IMR-90 (cell line): ENCODE measurements around the gene CHD6. TPM values are rescaled to one million over a fixed set of nuclear protein-coding genes. Genes with fewer than 3 reads are reported as not detected.

Source experiments
- ATAC-seq: fragments of 200-7000 bp; cut with Tn5 transposase; 2 replicates; pipeline ENCODE4 v1.9.1; 2020; ENCODE audit warnings: low read depth, mild to moderate bottlenecking, moderate library complexity
- BruUV-seq: library from RNA; stranded (reverse); fragments of 400-500 nt; replicated peaks from 2 replicates; lab custom pipeline; 2021; lab: Mats Ljungman, UMichigan
- CTCF ChIA-PET: fragments of 300-600 bp; formaldehyde crosslinking; extraction: SDS; loops from one replicate; lab custom pipeline; 2021; ENCODE audit warnings: antibody characterized with exemption; lab: Yijun Ruan, JAX
- POLR2A ChIA-PET: fragments of 300-600 bp; sonication (Branson Sonifier 250); formaldehyde crosslinking; loops from one replicate; lab custom pipeline; 2022; ENCODE audit warnings: antibody characterized with exemption; ENCODE audit not compliant: unreplicated experiment; lab: Charles Lee
- DNase-seq: peaks from one replicate; pipeline ENCODE4 v3.0.0; 2013
- H2AFZ ChIP-seq: replicated peaks from 2 replicates; pipeline ENCODE3; 2013; ENCODE audit warnings: low read length, mild to moderate bottlenecking; ENCODE audit not compliant: poor library complexity
- H2AK5ac ChIP-seq: 2 replicates; pipeline ENCODE4 v1.6.1; 2013; ENCODE audit warnings: low read depth, low read length, inconsistent platforms
- H2AK9ac ChIP-seq: replicated peaks from 2 replicates; pipeline ENCODE3; 2013; ENCODE audit warnings: mild to moderate bottlenecking, low read depth, low read length, moderate library complexity; ENCODE audit not compliant: poor library complexity
- H2BK120ac ChIP-seq: 2 replicates; pipeline ENCODE4 v1.6.1; 2013; ENCODE audit warnings: low read depth, low read length, inconsistent platforms
- H2BK15ac ChIP-seq: 3 replicates; pipeline ENCODE4 v1.6.1; 2013; ENCODE audit warnings: low read depth, low read length, inconsistent platforms
- H2BK20ac ChIP-seq: 2 replicates; pipeline ENCODE4 v1.6.1; 2013; ENCODE audit warnings: low read depth, mild to moderate bottlenecking, inconsistent platforms, low read length, moderate library complexity
- H2BK5ac ChIP-seq: 2 replicates; pipeline ENCODE4 v1.6.1; 2013; ENCODE audit warnings: mild to moderate bottlenecking, low read depth, low read length, inconsistent platforms; ENCODE audit not compliant: poor library complexity, severe bottlenecking
- H3K14ac ChIP-seq: replicated peaks from 2 replicates; pipeline ENCODE4 v1.6.1; 2013; ENCODE audit warnings: low read depth, low read length, inconsistent platforms
- H3K18ac ChIP-seq: 2 replicates; pipeline ENCODE4 v1.6.1; 2013; ENCODE audit warnings: low read depth, low read length, control low read depth
- H3K23ac ChIP-seq: 2 replicates; pipeline ENCODE4 v1.6.1; 2013; ENCODE audit warnings: low read depth, low read length, inconsistent platforms
- H3K27ac ChIP-seq: 2 replicates; pipeline ENCODE4 v1.5.1; 2013; ENCODE audit warnings: mild to moderate bottlenecking, control low read depth, low read length; ENCODE audit not compliant: insufficient read depth
- H3K27me3 ChIP-seq: 2 replicates; pipeline ENCODE4 v1.6.1; 2013; ENCODE audit warnings: low read length; ENCODE audit not compliant: control insufficient read depth, insufficient read depth
- H3K36me3 ChIP-seq: 2 replicates; pipeline ENCODE4 v1.6.1; 2013; ENCODE audit warnings: low read length, mixed read lengths; ENCODE audit not compliant: control insufficient read depth, insufficient read depth
- H3K4ac ChIP-seq: 2 replicates; pipeline ENCODE4 v1.6.1; 2013; ENCODE audit warnings: low read depth, low read length, inconsistent platforms
- H3K4me1 ChIP-seq: 2 replicates; pipeline ENCODE4 v1.6.1; 2013; ENCODE audit warnings: low read length, mixed read lengths; ENCODE audit not compliant: control insufficient read depth, insufficient read depth
- H3K4me2 ChIP-seq: 2 replicates; pipeline ENCODE4 v1.6.1; 2013; ENCODE audit warnings: low read depth, mild to moderate bottlenecking, control low read depth, low read length, moderate library complexity
- H3K4me3 ChIP-seq: 2 replicates; pipeline ENCODE4 v1.5.1; 2013; ENCODE audit warnings: low read depth, mild to moderate bottlenecking, control low read depth, low read length, moderate library complexity; ENCODE audit not compliant: insufficient read depth
- H3K56ac ChIP-seq: 2 replicates; pipeline ENCODE4 v1.6.1; 2013; ENCODE audit warnings: low read length, inconsistent platforms; ENCODE audit not compliant: insufficient read depth; ENCODE audit errors: extremely low read depth
- H3K79me1 ChIP-seq, 2 experiments: 2 replicates each; pipeline ENCODE4 v1.6.1; 2013; ENCODE audit warnings: low read length in 2 of 2, inconsistent platforms in 1 of 2, low read depth in 1 of 2
- H3K9ac ChIP-seq: 2 replicates; pipeline ENCODE4 v1.6.1; 2013; ENCODE audit warnings: low read depth, low read length, control low read depth
- H3K9me1 ChIP-seq: 2 replicates; pipeline ENCODE4 v1.6.1; 2013; ENCODE audit warnings: low read length, inconsistent platforms; ENCODE audit not compliant: insufficient read depth
- H3K9me3 ChIP-seq: 2 replicates; pipeline ENCODE4 v1.6.1; 2013; ENCODE audit warnings: low read length; ENCODE audit not compliant: control insufficient read depth, insufficient read depth
- H4K20me1 ChIP-seq: 2 replicates; pipeline ENCODE4 v1.6.1; 2013; ENCODE audit warnings: low read length, inconsistent platforms; ENCODE audit not compliant: insufficient read depth
- H4K5ac ChIP-seq: 2 replicates; pipeline ENCODE4 v1.6.1; 2013; ENCODE audit warnings: mild to moderate bottlenecking, low read depth, low read length, control low read depth
- H4K8ac ChIP-seq, 2 experiments: 2 replicates each; pipeline ENCODE4 v1.6.1; 2013; ENCODE audit warnings: low read depth in 2 of 2, low read length in 2 of 2, control low read depth in 1 of 2, inconsistent platforms in 1 of 2
- H4K91ac ChIP-seq: 2 replicates; pipeline ENCODE4 v1.6.1; 2013; ENCODE audit warnings: low read depth, low read length, inconsistent platforms; ENCODE audit not compliant: insufficient read depth
- BHLHE40 ChIP-seq: fragments of 150-350 bp; IDR thresholded peaks from 2 replicates; pipeline ENCODE4 v1.6.1; 2016; ENCODE audit warnings: mild to moderate bottlenecking, low read depth, low read length
- MAFK ChIP-seq: IDR thresholded peaks from 2 replicates; pipeline ENCODE4 v1.6.1; 2012; ENCODE audit warnings: low read depth, low read length, improper control_type of control experiment
- WGBS, 2 experiments: methylation state at CpG; one replicate each; pipeline versions ENCODE4 v1.1.5 to v1.1.7; 2013; ENCODE audit warnings: missing lambda C conversion rate in 2 of 2; ENCODE audit not compliant: insufficient read length in 1 of 2; ENCODE audit errors: extremely low coverage in 2 of 2; 5-methylcytosine and 5-hydroxymethylcytosine counted together
- dilution Hi-C: fragments of 300-500 bp; cut with HindIII; formaldehyde crosslinking; loops from one replicate; pipeline ENCODE4 v1.14.3; 2018; ENCODE audit warnings: low sequenced_read_pairs; ENCODE audit not compliant: unreplicated experiment
- in situ Hi-C: fragments of 300-500 bp; cut with MboI; formaldehyde crosslinking; loops from 3 replicates; pipeline ENCODE4 v1.14.3; 2019; ENCODE audit warnings: low sequenced_read_pairs, inconsistent platforms, mixed read lengths
- intact Hi-C: fragments of 100-400 bp; cut with micrococcal nuclease; formaldehyde crosslinking; loops from 2 replicates; pipeline ENCODE4 v1.10.0; 2022
- polyA plus RNA-seq, 3 experiments: library from polyadenylated mRNA; depleted of rRNA; stranded (reverse); fragments of >200 nt; gene quantifications; 2 replicates each; pipeline ENCODE4 v1.2.3, GENCODE V29; 2012; ENCODE audit warnings: low replicate concordance in 1 of 3
- total RNA-seq: library from RNA; depleted of rRNA; stranded (reverse); fragments of >200 nt; gene quantifications from 2 replicates; pipeline ENCODE4 v1.2.3, GENCODE V29; 2012
- TF ChIP-seq, protein P1 (sequence below): conservative IDR thresholded peaks from 2 replicates; pipeline ENCODE4 v1.5.1; 2012; ENCODE audit warnings: mild to moderate bottlenecking, low read depth, low read length, improper control_type of control experiment

Gene CHD6
- total and polyA plus RNA-seq, 2 of the 4 experiments (the other 2 are of a cell fraction), result 8.8 to 26.7 TPM

DNA sequence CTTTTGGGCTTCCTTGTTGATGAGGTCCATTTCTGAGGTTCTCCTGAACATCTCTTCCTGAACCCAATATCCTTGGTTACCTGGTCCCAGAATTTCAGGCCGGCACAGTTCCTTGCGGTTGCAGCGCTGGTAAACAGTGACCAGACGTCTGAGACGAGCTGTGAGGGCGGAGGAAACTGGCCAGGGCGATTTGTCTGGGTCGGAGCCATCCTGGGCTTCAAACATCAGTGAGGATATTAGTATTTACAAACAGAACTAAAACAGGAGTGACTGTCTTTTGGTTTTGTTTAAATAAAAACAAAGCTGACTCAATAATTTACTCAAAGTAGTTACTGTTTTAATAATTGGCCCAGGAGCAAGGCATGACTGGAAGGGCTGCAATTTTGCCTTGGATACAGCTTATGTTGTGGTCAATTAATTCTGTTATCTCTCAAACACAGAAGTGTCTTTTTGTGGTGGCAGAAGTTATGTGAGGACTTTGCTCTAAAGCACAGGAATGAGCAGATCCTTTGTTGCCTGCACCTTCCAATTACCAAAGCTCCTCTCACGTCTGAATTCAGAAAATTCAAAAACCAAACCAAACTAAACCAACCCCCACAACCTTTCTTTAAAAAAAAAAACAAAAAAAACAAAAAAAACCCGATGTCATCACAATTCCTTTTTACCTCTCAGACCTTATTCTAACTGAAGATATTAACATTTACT lies 192.8 kb downstream of the CHD6 start:
- Histone ChIP-seq H3K18ac (peak overlapping the region; percentile 18; the same call in 1 of the 2 replicates), H3K9me3 (no peaks in the 10 kb centered on the region), H3K9ac (no peak overlapping the region), H3K9me1 (peaks cover 12% of the 10 kb centered on the region), H4K8ac (peak overlapping the region in 1 of 2 experiments; percentile 32; a peak in 1 of 4 replicates), H3K23ac (peak overlapping the region; percentile 24; the same call in 1 of the 2 replicates), H3K4ac (no peak overlapping the region), H2AK9ac (no peak overlapping the region), H3K27ac (no peak overlapping the region), H3K36me3 (peaks cover 31% of the 10 kb centered on the region), H2AFZ (no peak overlapping the region), H4K20me1 (no peaks in the 10 kb centered on the region; the same call in 1 of the 2 replicates), H3K27me3 (no peaks in the 10 kb centered on the region), H3K14ac (no peak overlapping the region), H3K4me3 (no peak overlapping the region), H3K4me1 (peaks cover 15% of the 10 kb centered on the region), H2BK15ac (no peak overlapping the region), H3K4me2 (0 out of 2 replicates have a peak overlapping the region, but pooled peaks have one; percentile 8), H2BK120ac (no peak overlapping the region), H3K56ac (no peak overlapping the region), H4K91ac (no peak overlapping the region), H3K79me1 (peaks cover 0 to 8% of the 10 kb centered on the region in 2 experiments; a peak in 1 of 4 replicates), H4K5ac (peak overlapping the region; percentile 15; the same call in 1 of the 2 replicates), H2BK5ac (peak overlapping the region; percentile 43), H2BK20ac (no peak overlapping the region), H2AK5ac (no peak overlapping the region)
- POLR2A ChIA-PET, result interaction anchor here (0.7 kb wide), 2 partner anchors 15 to 286 kb away, joined by 4 to 6 read pairs; no protein-coding TSS in a partner anchor
- dilution Hi-C loops (no loop called here), intact Hi-C loops (loop anchor here (2.0 to 5.0 kb wide), 3 partner anchors 57 to 267 kb away; partner anchors contain the start of gene CHD6), in situ Hi-C loops (no loop called here)
- WGBS, 2 experiments, result 43 to 100% methylated on average over 1 to 2 of the region's 10 CpGs
- CTCF ChIA-PET, result interaction anchor here (2.6 kb wide), 1 partner anchor 14 kb away, joined by 11 read pairs; no protein-coding TSS in a partner anchor
- peak; percentile 22 for DNase-seq
- peak; percentile 28 for ATAC-seq
- no peak for TF ChIP-seq BHLHE40
- TF ChIP-seq, protein P1, sequence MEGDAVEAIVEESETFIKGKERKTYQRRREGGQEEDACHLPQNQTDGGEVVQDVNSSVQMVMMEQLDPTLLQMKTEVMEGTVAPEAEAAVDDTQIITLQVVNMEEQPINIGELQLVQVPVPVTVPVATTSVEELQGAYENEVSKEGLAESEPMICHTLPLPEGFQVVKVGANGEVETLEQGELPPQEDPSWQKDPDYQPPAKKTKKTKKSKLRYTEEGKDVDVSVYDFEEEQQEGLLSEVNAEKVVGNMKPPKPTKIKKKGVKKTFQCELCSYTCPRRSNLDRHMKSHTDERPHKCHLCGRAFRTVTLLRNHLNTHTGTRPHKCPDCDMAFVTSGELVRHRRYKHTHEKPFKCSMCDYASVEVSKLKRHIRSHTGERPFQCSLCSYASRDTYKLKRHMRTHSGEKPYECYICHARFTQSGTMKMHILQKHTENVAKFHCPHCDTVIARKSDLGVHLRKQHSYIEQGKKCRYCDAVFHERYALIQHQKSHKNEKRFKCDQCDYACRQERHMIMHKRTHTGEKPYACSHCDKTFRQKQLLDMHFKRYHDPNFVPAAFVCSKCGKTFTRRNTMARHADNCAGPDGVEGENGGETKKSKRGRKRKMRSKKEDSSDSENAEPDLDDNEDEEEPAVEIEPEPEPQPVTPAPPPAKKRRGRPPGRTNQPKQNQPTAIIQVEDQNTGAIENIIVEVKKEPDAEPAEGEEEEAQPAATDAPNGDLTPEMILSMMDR, result no peak
- TF ChIP-seq MAFK, result peak; percentile 51
- no TSS peak for BruUV-seq
